ENCODE results near the gene ZBTB34. TPM values are rescaled to one million over a fixed set of nuclear protein-coding genes. Genes with fewer than 3 reads are reported as not detected.

ZBTB34 gene
- total and polyA plus RNA-seq, 2 of the 4 experiments (the other 2 are of a cell fraction): 2.7 to 3.1 TPM

DNA sequence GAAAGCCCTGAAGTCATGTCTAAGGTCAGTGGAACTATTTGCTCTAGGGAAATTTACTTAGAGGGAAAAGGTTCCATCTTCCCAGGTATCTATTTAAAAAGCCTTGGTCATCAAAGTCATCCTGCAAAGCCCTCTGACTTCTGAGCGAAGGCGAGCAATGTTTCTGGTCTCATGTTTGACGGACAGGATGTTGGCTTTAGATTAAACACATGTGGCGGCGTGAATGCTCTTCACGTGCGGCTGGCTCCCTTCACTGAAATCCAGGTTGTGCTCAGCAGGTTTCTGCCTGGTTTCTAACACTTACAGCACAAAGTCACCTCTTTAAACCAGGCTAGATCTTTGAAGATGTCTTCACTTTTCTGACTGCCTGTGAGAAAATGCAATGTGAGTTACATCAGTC is 5.7 kb upstream of the ZBTB34 start:
- H3K18ac ChIP-seq (ENCODE audit: low read depth, low read length): no peak overlapping the region
- no peak overlapping the region for H3K23ac ChIP-seq (ENCODE audit: low read depth, low read length)
- no peak overlapping the region for H2BK20ac ChIP-seq (ENCODE audit: low read depth, low read length)
- H3K4me1 ChIP-seq (ENCODE audit: control insufficient read depth, insufficient read depth, low read length): no peaks in the 10 kb centered on the region
- intact Hi-C loops (cut with micrococcal nuclease) (no loop called here), in situ Hi-C loops (cut with MboI; ENCODE audit: low sequenced_read_pairs) (no loop called here), dilution Hi-C loops (cut with HindIII; ENCODE audit: low sequenced_read_pairs, unreplicated experiment) (no loop called here)
- H4K5ac ChIP-seq (ENCODE audit: low read depth, low read length): no peak overlapping the region
- peaks cover 50% of the 10 kb centered on the region for H3K27me3 ChIP-seq (ENCODE audit: control insufficient read depth, insufficient read depth, low read length)
- BruUV-seq (replicated peaks): no TSS peak
- no peak overlapping the region for H4K91ac ChIP-seq (ENCODE audit: insufficient read depth, low read depth, low read length)
- H2AFZ ChIP-seq (replicated peaks; ENCODE audit: low read length, poor library complexity): no peak overlapping the region
- no peak overlapping the region for H3K4ac ChIP-seq (ENCODE audit: low read depth, low read length)
- H3K4me2 ChIP-seq (ENCODE audit: low read depth, low read length): no peak overlapping the region
- H3K79me1 ChIP-seq (ENCODE audit: low read depth in 1 of 2, low read length in 2 of 2): no peaks in the 10 kb centered on the region
- no peak overlapping the region for H4K8ac ChIP-seq (ENCODE audit: low read depth in 2 of 2, low read length in 2 of 2)
- no peak overlapping the region for H2AK5ac ChIP-seq (ENCODE audit: low read depth, low read length)
- no peak overlapping the region for H2BK15ac ChIP-seq (ENCODE audit: low read depth, low read length)
- H3K9me1 ChIP-seq (ENCODE audit: insufficient read depth, low read length): no peaks in the 10 kb centered on the region
- no peaks in the 10 kb centered on the region for H3K36me3 ChIP-seq (ENCODE audit: control insufficient read depth, insufficient read depth, low read length)
- DNase-seq (no peak), ATAC-seq (ENCODE audit: low read depth) (no peak)
- CTCF ChIA-PET: no interaction called here
- no peaks in the 10 kb centered on the region for H4K20me1 ChIP-seq (ENCODE audit: insufficient read depth, low read length)
- no peak overlapping the region for H3K27ac ChIP-seq (ENCODE audit: insufficient read depth, low read length)
- no peak overlapping the region for H3K56ac ChIP-seq (ENCODE audit: extremely low read depth, insufficient read depth, low read length)
- 40% methylated on average over 3 of the region's 7 CpGs; no CpG with 5 or more reads in 1 of the 2 experiments for WGBS, 2 experiments (ENCODE audit: extremely low coverage in 2 of 2, insufficient read length in 1 of 2)
- H3K4me3 ChIP-seq (ENCODE audit: insufficient read depth, low read depth, low read length): no peak overlapping the region
- H2AK9ac ChIP-seq (replicated peaks; ENCODE audit: low read depth, low read length, poor library complexity): no peak overlapping the region
- H3K9ac ChIP-seq (ENCODE audit: low read depth, low read length): no peak overlapping the region
- TF ChIP-seq, protein P1, sequence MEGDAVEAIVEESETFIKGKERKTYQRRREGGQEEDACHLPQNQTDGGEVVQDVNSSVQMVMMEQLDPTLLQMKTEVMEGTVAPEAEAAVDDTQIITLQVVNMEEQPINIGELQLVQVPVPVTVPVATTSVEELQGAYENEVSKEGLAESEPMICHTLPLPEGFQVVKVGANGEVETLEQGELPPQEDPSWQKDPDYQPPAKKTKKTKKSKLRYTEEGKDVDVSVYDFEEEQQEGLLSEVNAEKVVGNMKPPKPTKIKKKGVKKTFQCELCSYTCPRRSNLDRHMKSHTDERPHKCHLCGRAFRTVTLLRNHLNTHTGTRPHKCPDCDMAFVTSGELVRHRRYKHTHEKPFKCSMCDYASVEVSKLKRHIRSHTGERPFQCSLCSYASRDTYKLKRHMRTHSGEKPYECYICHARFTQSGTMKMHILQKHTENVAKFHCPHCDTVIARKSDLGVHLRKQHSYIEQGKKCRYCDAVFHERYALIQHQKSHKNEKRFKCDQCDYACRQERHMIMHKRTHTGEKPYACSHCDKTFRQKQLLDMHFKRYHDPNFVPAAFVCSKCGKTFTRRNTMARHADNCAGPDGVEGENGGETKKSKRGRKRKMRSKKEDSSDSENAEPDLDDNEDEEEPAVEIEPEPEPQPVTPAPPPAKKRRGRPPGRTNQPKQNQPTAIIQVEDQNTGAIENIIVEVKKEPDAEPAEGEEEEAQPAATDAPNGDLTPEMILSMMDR (conservative IDR thresholded peaks at IDR 0.05; ENCODE audit: low read depth, low read length): no peak
- TF ChIP-seq RFX5 (IDR thresholded peaks at IDR 0.05; ENCODE audit: low read depth, low read length) (no peak), MXI1 (IDR thresholded peaks at IDR 0.05; ENCODE audit: borderline replicate concordance, low read depth, low read length) (no peak), MAFK (IDR thresholded peaks at IDR 0.05; ENCODE audit: low read depth, low read length) (no peak), BHLHE40 (IDR thresholded peaks at IDR 0.05; ENCODE audit: low read depth, low read length) (no peak; the same call in 1 of the 2 replicates), RCOR1 (IDR thresholded peaks at IDR 0.05; ENCODE audit: insufficient replicate concordance, low read length) (no peak), NFE2L2 (IDR thresholded peaks at IDR 0.05; ENCODE audit: low read depth, low read length) (no peak), POLR2A (IDR thresholded peaks at IDR 0.05; ENCODE audit: low read depth, low read length) (no peak), MAZ (IDR thresholded peaks at IDR 0.05; ENCODE audit: borderline replicate concordance, low read depth, low read length) (no peak), CEBPB (IDR thresholded peaks at IDR 0.05; ENCODE audit: low read depth, low read length) (no peak), FOS (IDR thresholded peaks at IDR 0.05; ENCODE audit: low read depth, low read length) (no peak), RAD21 (IDR thresholded peaks at IDR 0.05; ENCODE audit: low read length) (no peak), CHD1 (IDR thresholded peaks at IDR 0.05; ENCODE audit: low read depth, low read length) (no peak), SMC3 (IDR thresholded peaks at IDR 0.05; ENCODE audit: low read depth, low read length) (no peak)
- TF ChIP-seq, protein P2, sequence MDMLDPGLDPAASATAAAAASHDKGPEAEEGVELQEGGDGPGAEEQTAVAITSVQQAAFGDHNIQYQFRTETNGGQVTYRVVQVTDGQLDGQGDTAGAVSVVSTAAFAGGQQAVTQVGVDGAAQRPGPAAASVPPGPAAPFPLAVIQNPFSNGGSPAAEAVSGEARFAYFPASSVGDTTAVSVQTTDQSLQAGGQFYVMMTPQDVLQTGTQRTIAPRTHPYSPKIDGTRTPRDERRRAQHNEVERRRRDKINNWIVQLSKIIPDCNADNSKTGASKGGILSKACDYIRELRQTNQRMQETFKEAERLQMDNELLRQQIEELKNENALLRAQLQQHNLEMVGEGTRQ (IDR thresholded peaks at IDR 0.05; ENCODE audit: low read depth, low read length): no peak
- TF ChIP-seq, protein P3, sequence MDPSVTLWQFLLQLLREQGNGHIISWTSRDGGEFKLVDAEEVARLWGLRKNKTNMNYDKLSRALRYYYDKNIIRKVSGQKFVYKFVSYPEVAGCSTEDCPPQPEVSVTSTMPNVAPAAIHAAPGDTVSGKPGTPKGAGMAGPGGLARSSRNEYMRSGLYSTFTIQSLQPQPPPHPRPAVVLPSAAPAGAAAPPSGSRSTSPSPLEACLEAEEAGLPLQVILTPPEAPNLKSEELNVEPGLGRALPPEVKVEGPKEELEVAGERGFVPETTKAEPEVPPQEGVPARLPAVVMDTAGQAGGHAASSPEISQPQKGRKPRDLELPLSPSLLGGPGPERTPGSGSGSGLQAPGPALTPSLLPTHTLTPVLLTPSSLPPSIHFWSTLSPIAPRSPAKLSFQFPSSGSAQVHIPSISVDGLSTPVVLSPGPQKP (IDR thresholded peaks at IDR 0.05; ENCODE audit: borderline replicate concordance, low read depth, low read length): no peak
- no peak overlapping the region for H2BK5ac ChIP-seq (ENCODE audit: low read depth, low read length, poor library complexity, severe bottlenecking)
- POLR2A ChIA-PET (ENCODE audit: unreplicated experiment): no interaction called here
- H2BK120ac ChIP-seq (ENCODE audit: low read depth, low read length): no peak overlapping the region
- H3K9me3 ChIP-seq (ENCODE audit: control insufficient read depth, insufficient read depth, low read length): no peaks in the 10 kb centered on the region
- H3K14ac ChIP-seq (replicated peaks; ENCODE audit: low read depth, low read length): no peak overlapping the region
